H9 (cell line): ENCODE results near the gene LHFPL6. TPM values are rescaled to one million over a fixed set of nuclear protein-coding genes. Genes with fewer than 3 reads are reported as not detected.

Source experiments
- DNase-seq: peaks from one replicate; pipeline ENCODE4 v3.0.0-alpha.2; 2017
- H2AFZ ChIP-seq: one replicate; pipeline ENCODE4 v1.6.1; 2013; ENCODE audit warnings: mild to moderate bottlenecking, low read length, control low read depth, moderate library complexity
- H2AK5ac ChIP-seq: 2 replicates; pipeline ENCODE4 v1.6.1; 2013; ENCODE audit warnings: low read length, control low read depth, mixed read lengths; ENCODE audit not compliant: insufficient read length
- H2BK120ac ChIP-seq: one replicate; pipeline ENCODE4 v1.6.1; 2013; ENCODE audit warnings: low read depth, mild to moderate bottlenecking, low read length, control low read depth, inconsistent platforms; ENCODE audit not compliant: poor library complexity, severe bottlenecking
- H2BK12ac ChIP-seq: 2 replicates; pipeline ENCODE4 v1.6.1; 2013; ENCODE audit warnings: low read length, control low read depth, mixed read lengths, low read depth; ENCODE audit not compliant: insufficient read length
- H2BK15ac ChIP-seq: 2 replicates; pipeline ENCODE4 v1.6.1; 2013; ENCODE audit warnings: low read depth, low read length, control low read depth
- H2BK20ac ChIP-seq: one replicate; pipeline ENCODE4 v1.6.1; 2013; ENCODE audit warnings: low read depth, mild to moderate bottlenecking, low read length, control low read depth, inconsistent platforms; ENCODE audit not compliant: poor library complexity, severe bottlenecking
- H2BK5ac ChIP-seq: 2 replicates; pipeline ENCODE4 v1.6.1; 2013; ENCODE audit warnings: low read length, control low read depth, mixed read lengths; ENCODE audit not compliant: insufficient read length
- H3K14ac ChIP-seq: 2 replicates; pipeline ENCODE4 v1.6.1; 2013; ENCODE audit warnings: low read length, control low read depth; ENCODE audit not compliant: insufficient read depth
- H3K18ac ChIP-seq: 2 replicates; pipeline ENCODE4 v1.6.1; 2013; ENCODE audit warnings: low read depth, mild to moderate bottlenecking, mixed read lengths, low read length, control low read depth; ENCODE audit not compliant: insufficient read length
- H3K23ac ChIP-seq: 2 replicates; pipeline ENCODE4 v1.6.1; 2013; ENCODE audit warnings: low read length, control low read depth, mixed read lengths, low read depth; ENCODE audit not compliant: insufficient read length
- H3K23me2 ChIP-seq: 2 replicates; pipeline ENCODE4 v1.6.1; 2013; ENCODE audit warnings: low read depth, mild to moderate bottlenecking, mixed read lengths, low read length, control low read depth; ENCODE audit not compliant: insufficient read length, poor library complexity, severe bottlenecking
- H3K27ac ChIP-seq: 2 replicates; pipeline ENCODE4 v1.5.1; 2013; ENCODE audit warnings: low read length, control low read depth, mixed read lengths, low read depth; ENCODE audit not compliant: insufficient read length
- H3K27me3 ChIP-seq: 2 replicates; pipeline ENCODE4 v1.6.1; 2013; ENCODE audit warnings: low read length, control low read depth, inconsistent platforms; ENCODE audit not compliant: insufficient read depth
- H3K4ac ChIP-seq: 2 replicates; pipeline ENCODE4 v1.6.1; 2013; ENCODE audit warnings: low read depth, mild to moderate bottlenecking, control low read depth, inconsistent platforms, low read length, moderate library complexity
- H3K4me1 ChIP-seq: 2 replicates; pipeline ENCODE4 v1.6.1; 2013; ENCODE audit warnings: low read length, control low read depth, inconsistent platforms; ENCODE audit not compliant: insufficient read depth
- H3K4me2 ChIP-seq: 2 replicates; pipeline ENCODE4 v1.6.1; 2013; ENCODE audit warnings: low read length, control low read depth, mixed read lengths; ENCODE audit not compliant: insufficient read length, insufficient read depth
- H3K56ac ChIP-seq: 2 replicates; pipeline ENCODE4 v1.6.1; 2013; ENCODE audit warnings: low read depth, mild to moderate bottlenecking, mixed read lengths, low read length, control low read depth; ENCODE audit not compliant: insufficient read length
- H3K79me1 ChIP-seq: 2 replicates; pipeline ENCODE4 v1.6.1; 2013; ENCODE audit warnings: low read depth, mild to moderate bottlenecking, moderate library complexity, low read length, control low read depth, inconsistent platforms; ENCODE audit not compliant: insufficient read depth, poor library complexity, severe bottlenecking
- H3K79me2 ChIP-seq: 2 replicates; pipeline ENCODE4 v1.6.1; 2013; ENCODE audit warnings: low read length, control low read depth, inconsistent platforms; ENCODE audit not compliant: insufficient read depth
- H3K9ac ChIP-seq: 2 replicates; pipeline ENCODE4 v1.6.1; 2013; ENCODE audit warnings: low read length, control low read depth, mixed read lengths; ENCODE audit not compliant: insufficient read length; ENCODE audit errors: extremely low read depth
- H3K9me3 ChIP-seq: one replicate; pipeline ENCODE4 v1.6.1; 2013; ENCODE audit warnings: low read depth, low read length, inconsistent platforms; ENCODE audit not compliant: control insufficient read depth
- H3T11ph ChIP-seq: one replicate; pipeline ENCODE4 v1.6.1; 2013; ENCODE audit warnings: mild to moderate bottlenecking, low read length, control low read depth, inconsistent platforms
- H4K20me1 ChIP-seq: one replicate; pipeline ENCODE4 v1.6.1; 2013; ENCODE audit not compliant: control insufficient read depth, insufficient read length, insufficient read depth
- H4K5ac ChIP-seq: 2 replicates; pipeline ENCODE4 v1.6.1; 2013; ENCODE audit warnings: low read depth, mild to moderate bottlenecking, mixed read lengths, low read length, control low read depth; ENCODE audit not compliant: insufficient read length
- H4K8ac ChIP-seq: replicated peaks from 2 replicates; pipeline ENCODE4 v1.6.1; 2013; ENCODE audit warnings: low read length, control low read depth, mixed read lengths, low read depth; ENCODE audit not compliant: insufficient read length
- H4K91ac ChIP-seq: 2 replicates; pipeline ENCODE4 v1.6.1; 2013; ENCODE audit warnings: low read depth, mild to moderate bottlenecking, moderate library complexity, mixed read lengths, low read length, control low read depth; ENCODE audit not compliant: insufficient read length
- H3K27ac Mint-ChIP-seq, 3 experiments: 2 replicates in 2 of 3; 3 replicates in 1 of 3; pipeline ENCODE4 v1.8.0; 2020 to 2021; ENCODE audit warnings: mixed read lengths in 3 of 3, mild to moderate bottlenecking in 1 of 3, moderate library complexity in 1 of 3
- H3K27me3 Mint-ChIP-seq: 2 replicates; pipeline ENCODE4 v1.8.0; 2021; ENCODE audit warnings: low read depth, mild to moderate bottlenecking, moderate library complexity, mixed read lengths
- H3K36me3 Mint-ChIP-seq, 3 experiments: 2 replicates in 2 of 3; 3 replicates in 1 of 3; pipeline ENCODE4 v1.8.0; 2020 to 2021; ENCODE audit warnings: low read depth in 3 of 3, mixed read lengths in 3 of 3; ENCODE audit not compliant: insufficient read depth in 1 of 3
- H3K4me1 Mint-ChIP-seq, 2 experiments: 2 replicates each; pipeline ENCODE4 v1.8.0; 2020; ENCODE audit warnings: mixed read lengths in 2 of 2
- H3K4me3 Mint-ChIP-seq, 2 experiments: 2 replicates in 1 of 2; 3 replicates in 1 of 2; pipeline ENCODE4 v1.8.0; 2020 to 2021; ENCODE audit warnings: mild to moderate bottlenecking in 2 of 2, mixed read lengths in 2 of 2, moderate library complexity in 1 of 2
- H3K9me3 Mint-ChIP-seq, 2 experiments: 2 replicates in 1 of 2; 3 replicates in 1 of 2; pipeline ENCODE4 v1.8.0; 2020; ENCODE audit warnings: mild to moderate bottlenecking in 2 of 2, mixed read lengths in 2 of 2, moderate library complexity in 1 of 2
- WGBS: extraction: QIAGEN DNeasy Blood & Tissue Kit; methylation state at CpG from one replicate; pipeline ENCODE4 v1.1.7; 2013; ENCODE audit warnings: missing lambda C conversion rate, low lambda C conversion rate, mixed read lengths; ENCODE audit not compliant: insufficient read length; ENCODE audit errors: extremely low coverage; 5-methylcytosine and 5-hydroxymethylcytosine counted together
- total RNA-seq: library from RNA; stranded (reverse); gene quantifications from 2 replicates; pipeline ENCODE4 v1.2.1, GENCODE V29; 2021
- TF ChIP-seq, protein P1 (sequence below): fragments of 200-600 bp; sonication (generic); conservative IDR thresholded peaks from 3 replicates; pipeline ENCODE4 v1.8.0; 2021; ENCODE audit warnings: antibody characterized with exemption, mild to moderate bottlenecking

The LHFPL6 gene
- total RNA-seq, 1 experiment from 2014 or later, result 3.5 TPM

DNA sequence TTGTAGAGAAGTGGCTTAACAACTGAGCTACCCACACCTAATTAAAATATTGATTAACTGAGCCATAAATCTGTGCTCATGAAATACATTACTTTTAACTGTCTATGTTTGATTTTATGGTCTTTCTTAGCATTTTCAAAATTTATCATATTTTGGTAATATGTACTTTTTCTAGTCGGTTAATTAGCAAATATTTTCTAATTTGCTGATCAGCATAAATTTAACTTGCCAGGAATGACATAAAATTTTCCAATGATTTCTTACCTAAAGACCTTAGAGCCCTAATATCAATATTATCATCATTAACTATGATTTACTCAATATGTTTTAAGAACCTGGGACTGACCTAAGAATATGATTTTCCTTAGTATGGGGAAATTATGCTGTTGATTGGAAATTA lies 32.6 kb upstream of the LHFPL6 start:
- Histone ChIP-seq H3K27me3 (no peaks in the 10 kb centered on the region), H3K56ac (no peak overlapping the region), H3K27ac (no peak overlapping the region), H4K20me1 (no peaks in the 10 kb centered on the region), H3K79me1 (no peaks in the 10 kb centered on the region), H3K18ac (no peak overlapping the region), H2BK15ac (no peak overlapping the region), H4K91ac (no peak overlapping the region), H3K9ac (no peak overlapping the region), H2BK120ac (no peak overlapping the region), H3K4ac (no peak overlapping the region), H3K4me1 (no peaks in the 10 kb centered on the region), H2BK20ac (no peak overlapping the region), H3K23ac (no peak overlapping the region), H4K8ac (no peak overlapping the region), H2AFZ (no peak overlapping the region), H4K5ac (no peak overlapping the region), H3K4me2 (no peak overlapping the region), H3K14ac (no peak overlapping the region), H2AK5ac (no peak overlapping the region), H2BK12ac (no peak overlapping the region), H3K23me2 (no peaks in the 10 kb centered on the region), H3K79me2 (no peaks in the 10 kb centered on the region), H3K9me3 (no peaks in the 10 kb centered on the region), H3T11ph (no peak overlapping the region), H2BK5ac (no peak overlapping the region)
- Mint-ChIP-seq H3K27ac (no peak overlapping the region), H3K4me3 (no peak overlapping the region), H3K4me1 (peaks cover 4 to 5% of the 10 kb centered on the region in 2 experiments), H3K27me3 (peaks cover 10% of the 10 kb centered on the region), H3K9me3 (peaks cover 0 to 3% of the 10 kb centered on the region in 2 experiments; a peak in 3 of 5 replicates), H3K36me3 (no peaks in the 10 kb centered on the region)
- TF ChIP-seq, protein P1, sequence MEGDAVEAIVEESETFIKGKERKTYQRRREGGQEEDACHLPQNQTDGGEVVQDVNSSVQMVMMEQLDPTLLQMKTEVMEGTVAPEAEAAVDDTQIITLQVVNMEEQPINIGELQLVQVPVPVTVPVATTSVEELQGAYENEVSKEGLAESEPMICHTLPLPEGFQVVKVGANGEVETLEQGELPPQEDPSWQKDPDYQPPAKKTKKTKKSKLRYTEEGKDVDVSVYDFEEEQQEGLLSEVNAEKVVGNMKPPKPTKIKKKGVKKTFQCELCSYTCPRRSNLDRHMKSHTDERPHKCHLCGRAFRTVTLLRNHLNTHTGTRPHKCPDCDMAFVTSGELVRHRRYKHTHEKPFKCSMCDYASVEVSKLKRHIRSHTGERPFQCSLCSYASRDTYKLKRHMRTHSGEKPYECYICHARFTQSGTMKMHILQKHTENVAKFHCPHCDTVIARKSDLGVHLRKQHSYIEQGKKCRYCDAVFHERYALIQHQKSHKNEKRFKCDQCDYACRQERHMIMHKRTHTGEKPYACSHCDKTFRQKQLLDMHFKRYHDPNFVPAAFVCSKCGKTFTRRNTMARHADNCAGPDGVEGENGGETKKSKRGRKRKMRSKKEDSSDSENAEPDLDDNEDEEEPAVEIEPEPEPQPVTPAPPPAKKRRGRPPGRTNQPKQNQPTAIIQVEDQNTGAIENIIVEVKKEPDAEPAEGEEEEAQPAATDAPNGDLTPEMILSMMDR, result no peak
- no peak for DNase-seq
- no CpG with 5 or more reads among the region's 1 CpG for WGBS
